ENCODE data around the gene GAK. TPM values are rescaled to one million over a fixed set of nuclear protein-coding genes. Genes with fewer than 3 reads are reported as not detected.
"Not testable (repeated sequence)": the region's sequence is repeated elsewhere in the genome, so short reads cannot be mapped to it uniquely, and the experiment has no call there.

The GAK gene
- total RNA-seq, 4 donors from 2014 or later: 62.3 to 126 (median 85.4) TPM

DNA sequence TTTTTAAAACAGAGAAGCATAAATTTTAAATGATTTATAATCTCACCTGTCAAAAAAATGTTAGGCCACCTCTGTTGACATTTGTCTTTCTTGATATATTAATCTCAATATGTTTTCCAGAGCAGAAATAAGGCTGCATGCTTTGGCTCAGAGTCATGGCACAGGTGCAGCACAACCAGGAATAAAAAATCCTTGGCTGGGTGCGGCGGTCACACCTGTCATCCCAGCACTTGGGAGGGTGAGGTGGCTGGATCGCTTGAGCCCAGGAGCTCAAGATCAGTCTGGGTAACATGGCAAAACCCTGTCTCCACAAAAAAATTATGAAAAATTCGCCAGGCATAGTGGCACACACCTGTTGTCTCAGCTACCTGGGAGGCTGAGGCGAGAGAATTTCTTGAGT lies 124.3 kb downstream of the GAK start:
- ATAC-seq (ENCODE audit: low FRiP score) (no peak), DNase-seq (ENCODE audit: low spot score) (no peak)
- TF ChIP-seq CTCF (IDR thresholded peaks at IDR 0.05): no peak

- not testable (repeated sequence) for ATAC-seq (ENCODE audit: low FRiP score); DNase-seq (ENCODE audit: low spot score)
Observed at GRCh38 chr4:806979-807378, 125.1 kb downstream of the GAK start.

- TF ChIP-seq CTCF (IDR thresholded peaks at IDR 0.05): no peak
- ATAC-seq (ENCODE audit: low FRiP score): no peak
- no peak for DNase-seq (ENCODE audit: low spot score)
Observed at GRCh38 chr4:804804-805203, 127.3 kb downstream of the GAK start.

- ATAC-seq (ENCODE audit: low FRiP score) (no peak), DNase-seq (ENCODE audit: low spot score) (no peak)
- TF ChIP-seq CTCF (IDR thresholded peaks at IDR 0.05): no peak
Observed at GRCh38 chr4:803884-804283, 128.2 kb downstream of the GAK start.

DNA sequence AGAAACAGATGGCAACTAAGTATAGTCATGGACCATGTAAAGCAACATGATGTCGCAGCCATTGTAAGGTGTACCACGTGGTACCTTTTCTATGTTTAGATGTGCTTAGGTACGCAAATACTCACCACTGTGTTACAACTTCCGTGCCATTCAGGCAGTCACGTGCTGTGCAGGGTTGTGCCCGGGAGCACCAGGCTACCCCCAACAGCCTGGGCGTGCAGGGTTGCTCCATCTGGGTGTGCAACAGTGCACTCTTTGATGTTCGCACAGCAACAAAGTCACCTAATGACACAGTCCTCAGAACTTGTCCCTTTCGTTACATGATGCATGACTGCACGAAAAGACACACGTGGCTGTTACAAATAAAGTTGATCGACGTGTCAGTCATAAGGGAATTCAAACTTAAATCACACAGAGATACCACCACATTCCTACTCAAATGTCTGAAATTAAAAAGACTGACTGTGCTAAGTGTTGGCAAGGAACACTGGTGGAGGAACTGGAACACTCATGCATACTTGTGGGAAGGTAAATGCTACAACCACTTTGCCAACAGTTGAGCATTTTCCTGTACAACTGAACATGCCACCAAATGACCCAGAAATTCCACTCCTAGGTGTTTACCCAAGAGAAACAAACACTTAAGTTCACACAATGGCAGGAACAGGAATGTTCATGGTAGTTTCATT lies 130.5 kb downstream of the GAK start:
- TF ChIP-seq CTCF (IDR thresholded peaks at IDR 0.05): no peak
- DNase-seq (ENCODE audit: low spot score) (no peak), ATAC-seq (ENCODE audit: low FRiP score) (no peak)

Other genes with a start within 250 kb of the GAK start
- gene SLC49A3, start 243.2 kb downstream of the GAK start, total RNA-seq: 10 to 100 TPM in 3 of 4 donors, 1 to 10 TPM in 1; 9.4 to 21.1 (median 19.0) TPM
- gene PCGF3, start 226.5 kb downstream of the GAK start, total RNA-seq: 10 to 100 TPM; 31.0 to 67.1 (median 48.8) TPM
- gene CPLX1, start 106.2 kb downstream of the GAK start, total RNA-seq: 1 to 10 TPM in 3 of 4 donors, not detected in 1; 1.1 to 2.0 (median 1.9) TPM
- gene TMEM175, start 144 bp upstream of the GAK start, total RNA-seq: 10 to 100 TPM; 21.9 to 35.3 (median 23.1) TPM
- gene DGKQ, start 41.3 kb upstream of the GAK start, total RNA-seq: 10 to 100 TPM in 1 of 4 donors, 1 to 10 TPM in 3; 4.8 to 10.2 (median 8.1) TPM
- 10 to 100 TPM; 15.5 to 32.2 (median 16.9) TPM for gene IDUA, start 54.7 kb upstream of the GAK start, total RNA-seq
- under 1 TPM in 2 of 4 donors, not detected in 2; 0.09 to 0.12 TPM for gene SLC26A1, start 61.1 kb upstream of the GAK start, total RNA-seq
- 10 to 100 TPM; 25.1 to 91.7 (median 68.8) TPM for gene FGFRL1, start 79.3 kb upstream of the GAK start, total RNA-seq
- gene RNF212, start 181.2 kb upstream of the GAK start, total RNA-seq: 1 to 10 TPM; 3.4 to 9.3 (median 6.6) TPM
- 10 to 100 TPM; 14.2 to 99.5 (median 30.1) TPM for gene SPON2, start 240.3 kb upstream of the GAK start, total RNA-seq